SK-N-SH (cell line): ENCODE results near the gene KLB. TPM values are rescaled to one million over a fixed set of nuclear protein-coding genes. Genes with fewer than 3 reads are reported as not detected.

Experiments
- CTCF ChIA-PET: fragments of 300-600, 350-600 bp; formaldehyde crosslinking; extraction: SDS; loops from one replicate; lab custom pipeline; 2021; lab: Yijun Ruan, JAX
- POLR2A ChIA-PET: fragments of 350-600 bp; sonication (Branson Sonifier 250); formaldehyde crosslinking; extraction: SDS; loops from one replicate; lab custom pipeline; 2020; ENCODE audit warnings: antibody characterized with exemption, inconsistent platforms; lab: Yijun Ruan, JAX
- DNase-seq: peaks from one replicate; pipeline ENCODE4 v3.0.0; 2012
- H2AFZ ChIP-seq: fragments of 200-600 bp; sonication (generic); 2 replicates; pipeline ENCODE4 v1.8.1; 2016; ENCODE audit warnings: antibody characterized with exemption, mild to moderate bottlenecking, low read depth
- H3F3A ChIP-seq: fragments of 200-600 bp; sonication (generic); replicated peaks from 2 replicates; pipeline ENCODE3; 2016; ENCODE audit warnings: antibody characterized with exemption, mild to moderate bottlenecking; ENCODE audit not compliant: insufficient read depth
- H3K27ac ChIP-seq, 2 experiments: fragments of 200-500 bp in 1 of 2; fragments of 200-600 bp in 1 of 2; sonication (Bioruptor generic) in 1 of 2; sonication (generic), shearing (Covaris generic) in 1 of 2; 2 replicates each; pipeline versions ENCODE4 v1.5.1 to v1.6.1; 2014 to 2016; ENCODE audit warnings: low read depth in 2 of 2, inconsistent platforms in 1 of 2, low read length in 1 of 2, mild to moderate bottlenecking in 1 of 2, mixed read lengths in 1 of 2
- H3K27me3 ChIP-seq: fragments of 200-600 bp; sonication (generic), shearing (Covaris generic); 2 replicates; pipeline ENCODE4 v1.6.1; 2016; ENCODE audit warnings: mixed run types; ENCODE audit not compliant: insufficient read depth
- H3K36me3 ChIP-seq, 2 experiments: fragments of 200-500 bp in 1 of 2; fragments of 200-600 bp in 1 of 2; sonication (Bioruptor generic) in 1 of 2; sonication (generic) in 1 of 2; replicated peaks in 1 of 2; 2 replicates each; pipeline versions ENCODE3 to v1.5.1; 2014 to 2016; ENCODE audit warnings: low read length in 1 of 2, mild to moderate bottlenecking in 1 of 2; ENCODE audit not compliant: insufficient read depth in 2 of 2, control insufficient read depth in 1 of 2
- H3K4me1 ChIP-seq, 2 experiments: fragments of 200-500 bp in 1 of 2; fragments of 200-600 bp in 1 of 2; sonication (Bioruptor generic) in 1 of 2; sonication (generic), shearing (Covaris generic) in 1 of 2; 2 replicates each; pipeline versions ENCODE4 v1.5.1 to v1.6.1; 2014 to 2016; ENCODE audit warnings: low read depth in 1 of 2, low read length in 1 of 2, mixed run types in 1 of 2; ENCODE audit not compliant: insufficient read depth in 2 of 2, control insufficient read depth in 1 of 2
- H3K4me2 ChIP-seq: fragments of 200-600 bp; sonication (generic), shearing (Covaris generic); 2 replicates; pipeline ENCODE4 v1.6.1; 2017; ENCODE audit warnings: mixed run types
- H3K4me3 ChIP-seq, 2 experiments: fragments of 200-500 bp in 1 of 2; fragments of 200-600 bp in 1 of 2; sonication (Bioruptor generic) in 1 of 2; sonication (generic), shearing (Covaris generic) in 1 of 2; 2 replicates each; pipeline versions ENCODE4 v1.5.1 to v1.8.1; 2014 to 2016; ENCODE audit warnings: low read depth in 2 of 2, inconsistent platforms in 1 of 2, low read length in 1 of 2, mild to moderate bottlenecking in 1 of 2, mixed read lengths in 1 of 2, moderate library complexity in 1 of 2
- H3K79me2 ChIP-seq: fragments of 200-600 bp; sonication (generic); 2 replicates; pipeline ENCODE4 v1.8.1; 2017; ENCODE audit warnings: mild to moderate bottlenecking; ENCODE audit not compliant: insufficient read depth
- H3K9ac ChIP-seq: fragments of 200-600 bp; sonication (generic); 2 replicates; pipeline ENCODE4 v1.6.1; 2017; ENCODE audit warnings: mixed run types
- H3K9me2 ChIP-seq: fragments of 200-600 bp; sonication (generic); 2 replicates; pipeline ENCODE4 v1.6.1; 2017; ENCODE audit warnings: mixed run types
- H3K9me3 ChIP-seq: fragments of 200-600 bp; sonication (generic); 2 replicates; pipeline ENCODE4 v1.6.1; 2017; ENCODE audit warnings: mixed run types, mild to moderate bottlenecking, moderate library complexity
- H4K20me1 ChIP-seq: fragments of 200-600 bp; sonication (generic); 2 replicates; pipeline ENCODE4 v1.6.1; 2017; ENCODE audit warnings: mild to moderate bottlenecking, mixed run types; ENCODE audit not compliant: insufficient read depth
- ELF1 ChIP-seq: IDR thresholded peaks from 2 replicates; pipeline ENCODE4 v1.4.0; 2012
- EP300 ChIP-seq, 2 experiments: IDR thresholded peaks; 2 replicates each; pipeline versions ENCODE4 v1.4.0 to v1.6.1; 2012; ENCODE audit warnings: borderline replicate concordance in 1 of 2, low read depth in 1 of 2, low read length in 1 of 2
- EZH2phosphoT487 ChIP-seq: fragments of 200-600 bp; sonication (generic); IDR thresholded peaks from 2 replicates; pipeline ENCODE4 v1.6.1; 2017; ENCODE audit warnings: low read depth, mixed run types, mild to moderate bottlenecking, antibody characterized with exemption, moderate library complexity, borderline replicate concordance
- FOXJ3 ChIP-seq: sonication (generic); formaldehyde crosslinking; IDR thresholded peaks from 2 replicates; pipeline ENCODE4 v1.5.1; 2020; ENCODE audit warnings: mild to moderate bottlenecking, missing genetic modification reagents
- FOXM1 ChIP-seq: IDR thresholded peaks from 2 replicates; pipeline ENCODE4 v1.4.0; 2012; ENCODE audit warnings: low read depth, mild to moderate bottlenecking
- GABPA ChIP-seq: IDR thresholded peaks from 2 replicates; pipeline ENCODE4 v1.4.0; 2012; ENCODE audit warnings: low read depth, mild to moderate bottlenecking
- GATA2 ChIP-seq: sonication (generic); formaldehyde crosslinking; IDR thresholded peaks from 2 replicates; pipeline ENCODE4 v1.5.0; 2020; ENCODE audit warnings: mild to moderate bottlenecking, missing genetic modification reagents
- IRF3 ChIP-seq: fragments of 150-350 bp; IDR thresholded peaks from 2 replicates; pipeline ENCODE4 v1.6.1; 2016; ENCODE audit warnings: mild to moderate bottlenecking, low read depth, low read length
- NFIC ChIP-seq: IDR thresholded peaks from 2 replicates; pipeline ENCODE4 v1.4.0; 2012; ENCODE audit warnings: borderline replicate concordance
- RFX5 ChIP-seq: IDR thresholded peaks from 2 replicates; pipeline ENCODE4 v1.6.1; 2012; ENCODE audit warnings: mild to moderate bottlenecking, improper control_type of control experiment, low read length
- RXRA ChIP-seq: IDR thresholded peaks from 2 replicates; pipeline ENCODE4 v1.4.0; 2012; ENCODE audit warnings: low read depth, mild to moderate bottlenecking, borderline replicate concordance
- SIN3A ChIP-seq: IDR thresholded peaks from 2 replicates; pipeline ENCODE4 v1.6.1; 2012; ENCODE audit warnings: low read depth, mild to moderate bottlenecking, low read length, moderate library complexity, borderline replicate concordance
- TCF12 ChIP-seq: IDR thresholded peaks from 2 replicates; pipeline ENCODE4 v1.4.0; 2012
- TEAD4 ChIP-seq: IDR thresholded peaks from 2 replicates; pipeline ENCODE4 v1.4.0; 2012; ENCODE audit warnings: mild to moderate bottlenecking, borderline replicate concordance; ENCODE audit not compliant: insufficient read depth
- YY1 ChIP-seq: IDR thresholded peaks from 2 replicates; pipeline ENCODE4 v1.4.0; 2012; ENCODE audit warnings: low read depth, mild to moderate bottlenecking
- ZBTB33 ChIP-seq: IDR thresholded peaks from 2 replicates; pipeline ENCODE4 v1.4.0; 2012; ENCODE audit warnings: low read depth, borderline replicate concordance
- WGBS: methylation state at CpG from one replicate; pipeline ENCODE4 v1.1.6; 2017; ENCODE audit warnings: low lambda C conversion rate; 5-methylcytosine and 5-hydroxymethylcytosine counted together
- polyA plus RNA-seq, 3 experiments: library from polyadenylated mRNA; depleted of rRNA; stranded (reverse); fragments of >200 nt; gene quantifications; 2 replicates each; pipeline ENCODE4 v1.2.3, GENCODE V29; 2012

KLB gene
- polyA plus RNA-seq, 1 of the 3 experiments (the other 2 are of a cell fraction): not detected

GRCh38 chr4:39429476-39430334 lies 23.0 kb downstream of the KLB start:
- no peak overlapping the region for H3K27ac ChIP-seq
- no peaks in the 10 kb centered on the region for H3F3A ChIP-seq
- no peak for DNase-seq
- no peaks in the 10 kb centered on the region for H3K4me1 ChIP-seq
- H2AFZ ChIP-seq: no peak overlapping the region
- H3K9ac ChIP-seq: no peak overlapping the region
- POLR2A ChIA-PET: no interaction called here
- H3K9me3 ChIP-seq: no peaks in the 10 kb centered on the region
- H3K27me3 ChIP-seq: no peaks in the 10 kb centered on the region
- CTCF ChIA-PET: interaction anchor here (1.2 kb wide), 1 partner anchor 26 kb away, joined by 3 read pairs; no protein-coding TSS in a partner anchor
- H4K20me1 ChIP-seq: no peaks in the 10 kb centered on the region
- 54% methylated on average over 4 of the region's 4 CpGs for WGBS
- no peaks in the 10 kb centered on the region for H3K36me3 ChIP-seq
- H3K9me2 ChIP-seq: no peaks in the 10 kb centered on the region
- TF ChIP-seq RXRA (no peak), ZBTB33 (no peak), IRF3 (no peak), GATA2 (CRISPR knock-in tag) (no peak), ELF1 (no peak), RFX5 (no peak), FOXM1 (no peak), TEAD4 (no peak), TCF12 (no peak), EP300 (IDR thresholded peaks at IDR 0.05; ENCODE audit: borderline replicate concordance in 1 of 2, low read depth in 1 of 2, low read length in 1 of 2) (no peak)
- TF ChIP-seq, all 33 proteins: peak for 0
- H3K79me2 ChIP-seq: no peaks in the 10 kb centered on the region
- H3K4me3 ChIP-seq: no peak overlapping the region
- no peak overlapping the region for H3K4me2 ChIP-seq

- no peaks in the 10 kb centered on the region for H3K27me3 ChIP-seq
These were observed 27.3 kb downstream of the KLB start for GRCh38 chr4:39433878-39434492.

More at GRCh38 chr4:39433878-39434492, 27.3 kb downstream of the KLB start:
- Histone ChIP-seq H3K36me3 (no peaks in the 10 kb centered on the region), H2AFZ (no peak overlapping the region), H4K20me1 (no peaks in the 10 kb centered on the region), H3K79me2 (no peaks in the 10 kb centered on the region), H3K9ac (no peak overlapping the region), H3K4me2 (no peak overlapping the region), H3F3A (peaks cover 3% of the 10 kb centered on the region), H3K4me3 (no peak overlapping the region), H3K4me1 (no peaks in the 10 kb centered on the region), H3K9me3 (no peaks in the 10 kb centered on the region), H3K27ac (no peak overlapping the region), H3K9me2 (no peaks in the 10 kb centered on the region)
- CTCF ChIA-PET: no interaction called here
- POLR2A ChIA-PET: no interaction called here
- no peak for TF ChIP-seq GABPA
- no peak for TF ChIP-seq SIN3A
- TF ChIP-seq TEAD4: no peak
- TF ChIP-seq NFIC: no peak
- no peak for TF ChIP-seq FOXM1
- no peak for TF ChIP-seq EZH2phosphoT487
- TF ChIP-seq YY1: no peak
- no peak for TF ChIP-seq FOXJ3 (CRISPR knock-in tag)
- TF ChIP-seq RFX5: no peak
- 93% methylated on average over 11 of the region's 11 CpGs for WGBS
- no peak for DNase-seq
